GM18498 (cell line): ENCODE measurements around the gene PLXNC1.

Experiments
- ATAC-seq: cut with Tn5 transposase; IDR thresholded peaks from one replicate; pipeline ENCODE4 v1.9.1; 2021; ENCODE audit warnings: mild to moderate bottlenecking, moderate library complexity; ENCODE audit not compliant: unreplicated experiment

The PLXNC1 gene

GRCh38 chr12:94229902-94230301 lies 81.5 kb downstream of the PLXNC1 start:
- no peak for ATAC-seq

DNA sequence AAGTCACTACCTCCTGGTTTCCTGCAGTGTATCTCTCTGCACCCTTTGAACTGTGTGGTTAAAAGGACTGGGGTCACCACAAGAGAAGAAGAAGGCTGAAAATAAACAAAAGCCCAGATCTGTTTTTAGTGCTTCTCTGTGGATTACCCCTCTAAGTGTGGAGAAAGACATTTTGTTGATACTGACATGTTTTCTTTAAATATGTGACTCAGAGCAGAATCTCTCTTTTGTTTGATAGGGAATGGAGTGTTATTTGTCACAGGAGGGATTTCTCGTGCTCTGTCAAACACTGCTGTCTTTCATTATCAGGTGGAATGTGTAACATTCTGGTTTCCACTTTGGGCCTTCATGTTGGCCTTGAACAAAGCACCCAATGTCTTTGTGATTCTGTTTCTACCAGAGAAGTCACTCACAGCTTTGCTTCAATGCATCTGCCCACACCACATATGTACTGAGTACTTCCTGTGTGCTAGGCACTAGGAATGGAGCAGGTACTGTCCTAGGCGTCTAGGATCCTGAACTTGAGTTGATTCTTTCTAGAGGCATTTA lies 82.1 kb downstream of the PLXNC1 start:
- peak; percentile 76 for ATAC-seq

GRCh38 chr12:94231709-94232108 lies 83.3 kb downstream of the PLXNC1 start:
- no peak for ATAC-seq

GRCh38 chr12:94235848-94236247 lies 87.5 kb downstream of the PLXNC1 start:
- no peak for ATAC-seq

- no peak for ATAC-seq
Measured at GRCh38 chr12:94239332-94239993, 91.1 kb downstream of the PLXNC1 start.

- peak; percentile 93 for ATAC-seq
Measured at GRCh38 chr12:94240171-94240570, 91.8 kb downstream of the PLXNC1 start.

- ATAC-seq, result no peak
Measured at GRCh38 chr12:94242901-94243300, 94.5 kb downstream of the PLXNC1 start.

DNA sequence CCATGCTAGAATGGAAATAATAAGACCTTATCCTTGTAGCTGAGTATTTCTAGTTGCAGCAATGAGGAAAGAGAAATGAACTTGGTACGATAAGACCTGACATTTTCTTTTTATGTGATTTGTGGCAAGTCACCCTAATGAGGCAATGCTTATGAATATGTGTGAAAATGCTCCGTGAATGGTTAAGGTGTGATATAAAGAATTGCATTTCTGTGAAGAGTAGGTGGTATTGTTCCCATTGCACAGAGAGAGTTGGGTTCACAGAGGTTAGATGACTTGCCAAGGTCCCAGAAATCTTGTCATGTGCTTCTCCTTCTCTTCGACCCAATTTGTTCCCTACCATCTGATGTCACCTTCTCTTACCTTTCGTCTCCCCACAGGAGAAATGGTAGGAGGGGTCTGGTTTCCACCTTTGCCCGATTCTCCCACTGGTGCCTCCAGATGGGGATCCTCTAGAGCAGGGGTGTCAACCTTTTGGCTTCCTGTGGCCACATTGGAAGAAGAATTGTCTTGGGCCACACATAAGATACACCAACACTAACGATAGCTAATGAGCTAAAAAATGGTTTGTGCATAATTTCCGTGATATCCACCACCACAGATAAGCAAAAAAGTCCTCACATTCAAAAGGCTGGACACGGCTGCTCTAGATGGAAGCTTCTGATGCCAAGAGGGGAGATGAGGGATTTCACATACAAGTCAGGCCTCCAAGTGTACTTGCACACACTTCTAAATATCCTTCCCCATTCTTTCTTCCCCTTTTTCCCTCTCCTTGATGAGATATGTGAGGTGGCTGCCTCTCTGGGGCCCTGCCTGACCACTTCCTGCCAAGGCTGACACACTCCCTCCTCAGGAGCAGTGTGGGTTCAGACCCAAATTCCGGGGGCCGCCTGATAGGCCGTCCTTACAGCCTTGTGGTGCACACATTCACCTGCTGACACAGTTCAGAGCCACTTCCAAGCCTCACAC lies 96.1 kb downstream of the PLXNC1 start:
- ATAC-seq, result peak; percentile 53

DNA sequence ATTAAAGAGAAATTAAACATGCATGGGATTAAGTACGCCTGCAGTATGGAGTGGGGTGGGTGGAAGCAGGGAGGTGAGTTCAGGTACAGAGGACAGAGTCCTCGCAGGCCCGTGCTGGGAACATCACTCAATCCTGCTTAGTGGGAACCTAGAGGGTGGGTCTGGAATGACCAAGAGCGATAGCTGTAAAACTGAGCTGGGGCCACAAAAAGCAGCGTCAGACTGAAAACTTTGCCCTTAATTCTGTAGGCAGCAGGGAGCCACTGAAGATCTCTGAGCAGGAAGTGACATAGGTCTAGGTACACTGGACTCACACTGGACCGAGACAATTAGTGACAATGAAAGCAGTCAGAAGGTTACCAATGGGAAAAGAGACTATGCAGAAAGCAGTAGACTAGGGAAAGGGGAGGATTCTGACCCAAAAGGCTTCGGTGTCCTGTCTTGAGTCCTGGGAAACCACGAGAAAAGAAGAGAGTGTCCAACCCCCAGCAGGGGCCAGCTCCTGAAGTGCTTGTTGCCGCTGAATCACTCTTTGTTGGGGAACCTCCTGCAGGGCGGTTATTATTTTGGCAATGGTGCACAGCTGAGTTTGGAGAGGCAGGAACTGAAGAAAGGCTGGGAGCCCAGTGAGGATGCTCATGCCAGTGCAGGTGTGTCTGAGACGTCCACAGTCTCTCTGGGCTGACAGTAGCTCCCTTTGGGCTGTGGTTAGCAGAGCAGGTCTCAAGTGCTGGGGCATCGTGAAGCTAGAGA lies 97.4 kb downstream of the PLXNC1 start:
- ATAC-seq, result no peak

- ATAC-seq, result no peak
Measured at GRCh38 chr12:94247246-94247645, 98.9 kb downstream of the PLXNC1 start.

- no peak for ATAC-seq
Measured at GRCh38 chr12:94248582-94248981, 100.2 kb downstream of the PLXNC1 start.

- no peak for ATAC-seq
Measured at GRCh38 chr12:94250130-94250529, 101.8 kb downstream of the PLXNC1 start.

DNA sequence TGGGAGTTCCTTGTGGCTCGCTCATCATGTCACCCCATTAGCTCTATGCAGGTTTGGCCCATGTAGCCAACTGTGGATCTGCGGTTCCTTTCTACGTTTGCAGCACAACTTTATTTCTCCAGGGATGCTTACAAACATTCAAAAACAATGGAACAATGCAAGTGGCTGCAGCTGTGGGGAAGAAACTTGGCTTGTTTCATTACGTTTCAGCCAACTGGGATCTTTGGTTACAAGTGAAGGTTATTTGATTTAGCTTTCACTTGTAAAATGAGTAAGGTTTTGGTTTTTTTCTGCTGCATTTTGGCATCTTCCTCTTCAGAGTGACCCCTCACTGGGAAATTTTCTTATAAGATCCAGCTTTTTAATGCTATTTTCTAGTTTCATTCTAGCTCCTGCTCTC lies 105.9 kb downstream of the PLXNC1 start:
- ATAC-seq, result no peak

- ATAC-seq, result no peak
Measured at GRCh38 chr12:94255006-94255405, 106.6 kb downstream of the PLXNC1 start.

- ATAC-seq, result no peak
Measured at GRCh38 chr12:94255428-94255827, 107.1 kb downstream of the PLXNC1 start.

GRCh38 chr12:94258593-94258992 lies 110.2 kb downstream of the PLXNC1 start:
- peak; percentile 34 for ATAC-seq

- no peak for ATAC-seq
Measured at GRCh38 chr12:94260017-94260416, 111.6 kb downstream of the PLXNC1 start.

GRCh38 chr12:94260717-94261116 lies 112.3 kb downstream of the PLXNC1 start:
- ATAC-seq, result no peak

- ATAC-seq, result no peak
Measured at GRCh38 chr12:94261119-94261518, 112.7 kb downstream of the PLXNC1 start.

DNA sequence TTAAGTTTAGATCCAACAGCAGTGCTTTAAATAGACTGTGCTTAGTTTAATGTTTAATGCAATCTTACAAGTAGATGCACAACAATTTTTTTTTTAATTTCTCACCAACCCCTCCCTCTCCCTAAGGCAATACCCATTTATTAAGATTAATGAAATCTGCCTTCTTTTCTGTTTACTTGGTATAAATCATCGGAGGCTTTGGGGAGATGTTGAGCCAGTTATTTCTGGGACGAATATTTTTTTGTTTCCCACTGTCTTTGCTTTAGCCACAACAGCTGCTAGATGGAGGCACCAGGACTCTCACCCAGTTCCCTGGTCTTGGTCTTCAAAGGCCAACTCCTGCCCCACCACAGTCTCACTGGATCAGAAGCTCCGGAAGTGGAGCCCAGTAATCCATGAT lies 113.4 kb downstream of the PLXNC1 start:
- no peak for ATAC-seq
